ENCODE results near the gene DBNDD1.
"Not testable (repeated sequence)": the region's sequence is repeated elsewhere in the genome, so short reads cannot be mapped to it uniquely, and the experiment has no call there.

The DBNDD1 gene, protein sequence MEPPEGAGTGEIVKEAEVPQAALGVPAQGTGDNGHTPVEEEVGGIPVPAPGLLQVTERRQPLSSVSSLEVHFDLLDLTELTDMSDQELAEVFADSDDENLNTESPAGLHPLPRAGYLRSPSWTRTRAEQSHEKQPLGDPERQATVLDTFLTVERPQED

DNA sequence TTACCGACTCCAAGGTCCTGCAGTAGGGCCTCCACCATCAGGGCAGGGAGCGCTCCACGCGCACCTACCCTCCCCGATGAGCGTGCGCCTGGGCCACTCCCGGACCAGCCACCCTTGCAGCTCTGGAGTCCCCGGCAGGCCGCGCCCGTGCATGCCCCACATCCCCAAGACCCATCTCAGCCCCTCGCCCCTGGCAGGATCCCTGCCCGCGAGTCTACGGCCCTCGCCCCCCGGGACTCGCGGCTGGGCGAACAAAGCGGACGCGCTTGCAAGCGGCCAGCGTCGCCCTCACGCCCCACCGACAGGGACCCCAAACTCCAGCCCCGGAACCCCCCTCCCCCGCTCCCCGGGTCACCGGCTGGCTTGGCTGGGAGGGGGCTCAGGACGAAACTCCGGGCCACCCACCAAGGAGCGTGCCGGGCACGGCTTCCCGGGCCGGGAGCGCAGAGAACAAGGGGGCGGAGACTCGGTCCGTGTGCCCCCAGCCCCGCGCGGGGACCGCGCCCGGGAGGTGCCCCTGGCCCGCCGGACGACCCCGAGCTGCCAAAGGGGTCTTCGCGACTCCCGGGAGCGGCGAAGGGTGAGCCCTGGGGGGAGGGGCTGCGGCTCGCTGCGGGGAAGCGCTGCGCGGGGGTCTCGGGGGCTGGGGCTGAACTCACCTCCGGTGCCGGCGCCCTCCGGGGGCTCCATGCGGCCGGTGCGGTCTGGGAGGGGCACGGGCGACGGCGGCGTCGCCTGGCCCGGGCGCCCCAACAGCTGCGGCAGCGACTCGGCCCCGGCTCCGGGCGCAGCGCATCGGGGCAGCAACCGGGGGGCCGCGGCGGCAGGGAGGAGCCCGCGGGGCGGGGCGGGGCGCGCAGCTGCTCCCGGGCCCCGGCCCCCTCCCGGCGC lies at the start of gene DBNDD1:
DBNDD1 (minus strand) TSS at position 805 of the 891 bp plus-strand sequence; CDS start at position 690, 115 bp downstream.
- DNase-seq (ENCODE audit: low read depth) = no peak

DNA sequence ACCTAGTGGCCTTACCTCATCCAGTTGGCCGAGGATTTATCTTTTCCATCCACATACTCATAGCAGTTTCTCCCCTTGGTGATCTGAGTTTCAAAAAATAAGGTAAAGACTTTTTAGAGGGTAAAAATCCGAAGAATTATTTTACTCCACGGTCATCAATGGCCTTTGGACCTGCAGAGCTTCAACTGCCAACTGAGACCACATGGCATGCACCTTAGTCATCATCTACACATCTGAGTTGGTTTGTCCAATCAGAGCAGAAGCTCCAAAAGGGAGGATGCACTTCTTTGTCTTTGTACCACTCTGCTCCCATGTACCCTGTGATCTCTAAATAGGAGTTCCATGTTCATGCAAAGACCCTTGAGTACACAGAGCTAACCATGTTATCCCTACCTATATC lies 42.2 kb upstream of the DBNDD1 start:
- DNase-seq (ENCODE audit: low read depth) = no peak

DNA sequence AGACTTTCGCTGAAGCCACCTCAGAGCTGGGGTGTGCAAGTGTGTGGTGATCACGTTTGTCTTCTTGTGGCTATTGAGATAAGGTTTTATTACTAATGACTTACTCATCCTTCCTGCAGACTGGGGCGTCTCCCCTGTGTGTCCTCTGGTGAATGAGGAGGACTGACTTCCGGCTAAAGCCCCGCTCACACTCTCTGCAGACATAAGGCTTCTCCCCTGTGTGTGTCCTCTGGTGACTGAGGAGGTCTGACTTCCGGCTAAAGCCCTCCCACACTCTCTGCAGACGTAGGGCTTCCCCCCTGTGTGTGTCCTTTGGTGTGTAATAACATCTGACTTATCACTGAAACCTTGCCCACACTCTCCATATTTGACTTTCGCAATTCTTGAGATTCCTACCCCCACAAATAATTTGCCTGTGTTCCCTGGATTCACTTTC lies 38.5 kb upstream of the DBNDD1 start:
- DNase-seq (ENCODE audit: low read depth) = no peak

DNA sequence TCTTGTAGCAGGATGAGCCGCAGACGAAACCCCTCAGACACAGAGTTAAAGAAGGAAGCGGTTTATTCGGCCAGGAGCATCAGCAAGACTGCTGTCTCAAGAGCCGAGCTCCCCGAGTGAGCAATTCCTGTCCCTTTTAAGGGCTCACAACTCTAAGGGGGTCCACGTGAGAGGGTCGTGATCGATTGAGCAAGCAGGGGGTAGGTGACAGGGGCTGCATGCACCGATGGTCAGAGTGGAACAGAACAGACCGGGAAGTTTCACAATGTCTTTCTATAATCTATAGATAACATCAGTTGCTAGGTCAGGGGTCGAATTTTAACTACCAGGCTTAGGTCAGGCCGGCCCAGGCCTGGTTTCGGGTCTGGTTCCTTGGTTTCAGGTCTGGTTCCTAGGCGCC lies 37.3 kb upstream of the DBNDD1 start:
- DNase-seq (ENCODE audit: low read depth) = not testable (repeated sequence)

DNA sequence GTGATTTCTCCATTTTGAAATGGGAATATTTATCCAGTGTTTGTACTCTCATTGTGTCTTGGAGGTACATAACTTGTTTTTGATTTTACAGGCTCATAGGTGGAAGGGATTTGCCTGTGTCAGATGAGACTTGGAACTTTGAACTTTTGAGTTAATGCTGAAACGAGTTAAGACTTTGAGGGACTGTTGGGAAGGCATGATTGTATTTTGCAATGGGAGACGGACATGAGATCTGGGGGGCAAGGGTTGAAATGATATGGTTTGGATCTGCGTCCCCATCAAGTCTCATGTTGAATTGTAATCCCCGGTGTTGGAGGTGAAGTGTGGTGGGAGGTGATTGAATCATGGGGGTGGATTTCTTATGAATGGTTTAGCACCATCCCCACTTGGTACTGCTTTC lies 36.1 kb upstream of the DBNDD1 start:
- DNase-seq (ENCODE audit: low read depth) = no peak

DNA sequence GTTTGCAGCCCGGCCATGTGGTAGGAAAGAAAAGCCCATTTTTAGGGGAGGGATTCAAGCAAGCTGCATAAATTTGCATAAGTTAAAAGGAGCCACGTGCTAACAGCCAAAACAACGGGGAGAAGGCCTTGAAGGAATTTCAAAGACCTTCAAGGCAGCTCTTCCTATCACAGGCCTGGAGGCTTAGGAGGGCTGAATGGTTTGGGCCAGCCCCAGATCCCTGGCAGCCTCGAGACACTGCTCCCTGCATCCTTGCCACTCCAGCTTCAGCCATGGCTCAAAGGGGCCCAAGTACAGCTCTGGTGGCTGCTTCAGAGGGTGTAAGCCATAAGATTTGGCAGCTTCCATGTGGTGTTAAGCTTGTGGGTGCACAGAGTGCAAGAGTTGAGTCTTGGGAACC lies 35.3 kb upstream of the DBNDD1 start:
- DNase-seq (ENCODE audit: low read depth) = no peak

DNA sequence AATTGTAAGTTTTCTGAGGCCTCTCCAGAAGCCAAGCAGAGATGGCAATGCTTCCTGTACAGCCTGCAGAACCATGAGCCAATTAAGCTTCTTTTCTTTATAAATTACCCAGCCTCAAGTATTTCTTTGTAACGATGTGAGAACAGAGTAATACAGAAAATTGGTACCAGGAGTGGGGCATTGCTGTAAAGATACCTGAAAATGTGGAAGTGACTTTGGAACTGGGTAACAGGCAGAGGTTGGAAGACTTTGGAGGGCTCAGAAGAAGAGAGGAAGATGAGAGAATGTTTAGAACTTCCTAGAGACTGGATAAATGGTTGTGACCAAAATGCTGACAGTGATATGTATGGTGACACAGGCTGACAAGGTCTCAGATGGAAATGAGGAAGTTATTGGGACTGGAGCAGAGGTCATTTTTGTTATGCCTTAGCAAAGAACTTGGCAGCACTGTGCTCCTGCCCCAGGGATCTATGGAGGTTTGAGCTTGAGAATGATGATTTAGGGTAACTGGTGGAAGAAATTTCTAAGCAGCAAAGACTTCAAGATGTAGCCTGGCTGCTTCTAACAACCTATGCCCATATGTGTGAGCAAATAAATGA lies 34.7 kb upstream of the DBNDD1 start:
- no peak for DNase-seq (ENCODE audit: low read depth)

DNA sequence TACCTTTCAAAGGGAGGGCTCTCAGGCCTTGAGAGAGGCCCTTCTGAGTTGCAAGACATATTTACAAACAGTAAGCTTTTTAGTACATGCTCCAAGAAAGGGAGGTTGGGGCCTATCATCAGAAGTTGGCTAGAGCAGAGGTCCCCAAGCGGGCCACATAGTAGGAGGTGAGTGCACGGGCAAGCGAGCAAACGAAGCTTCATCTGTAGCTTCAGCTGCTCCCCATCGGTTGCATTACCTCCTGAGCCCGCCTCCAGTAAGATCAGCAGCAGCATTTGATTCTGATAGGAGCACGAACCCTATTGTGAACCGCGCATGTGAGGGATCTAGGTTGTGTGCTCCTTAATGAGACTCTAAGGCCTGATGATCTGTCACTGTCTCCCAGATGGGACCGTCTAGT lies 31.7 kb upstream of the DBNDD1 start:
- no peak for DNase-seq (ENCODE audit: low read depth)

DNA sequence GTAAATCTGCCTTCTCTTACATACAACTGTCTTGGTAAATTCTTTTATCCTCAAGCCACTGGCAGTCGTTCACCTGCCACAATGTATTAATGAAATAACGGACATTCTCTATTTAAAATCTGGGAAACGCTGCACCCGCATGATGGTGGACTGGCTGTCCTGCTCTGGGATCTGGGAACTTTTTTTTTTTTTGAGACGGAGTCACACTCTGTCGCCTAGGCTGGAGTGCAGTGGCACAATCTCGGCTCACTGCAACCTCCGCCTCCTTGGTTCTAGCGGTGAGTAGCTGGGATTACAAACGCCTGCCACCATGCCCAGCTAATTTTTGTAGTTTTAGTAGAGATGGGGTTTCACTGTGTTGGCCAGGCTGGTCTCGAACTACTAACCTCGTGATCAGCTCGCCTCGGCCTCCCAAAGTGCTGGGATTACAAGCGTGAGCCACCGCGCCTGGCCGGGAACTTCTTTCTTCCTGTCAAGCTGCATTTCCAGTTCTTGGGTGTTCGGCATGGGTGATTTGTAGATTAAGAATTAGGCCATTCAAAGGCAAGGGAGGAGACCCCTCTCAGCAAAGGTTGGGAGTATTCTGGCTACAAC lies 29.6 kb upstream of the DBNDD1 start:
- no peak for DNase-seq (ENCODE audit: low read depth)

DNA sequence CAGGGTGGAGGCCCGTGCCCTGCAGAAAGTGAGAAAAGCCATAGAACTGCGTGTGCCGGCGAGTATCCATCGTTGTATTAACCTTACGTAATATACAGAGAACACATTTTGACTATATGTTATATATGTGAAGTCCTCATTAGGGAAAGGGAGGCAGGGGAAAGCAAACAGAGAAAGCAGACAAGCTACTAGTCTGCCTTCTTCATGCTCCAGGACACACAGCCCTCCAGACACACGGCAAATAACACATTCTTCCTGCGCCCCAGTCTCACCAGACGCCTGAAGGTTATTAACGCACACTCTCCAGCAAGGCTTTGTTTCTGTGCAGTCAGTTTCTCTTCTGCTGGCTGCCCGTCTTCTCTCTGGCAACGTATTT lies 29.1 kb upstream of the DBNDD1 start:
- no peak for DNase-seq (ENCODE audit: low read depth)

DNA sequence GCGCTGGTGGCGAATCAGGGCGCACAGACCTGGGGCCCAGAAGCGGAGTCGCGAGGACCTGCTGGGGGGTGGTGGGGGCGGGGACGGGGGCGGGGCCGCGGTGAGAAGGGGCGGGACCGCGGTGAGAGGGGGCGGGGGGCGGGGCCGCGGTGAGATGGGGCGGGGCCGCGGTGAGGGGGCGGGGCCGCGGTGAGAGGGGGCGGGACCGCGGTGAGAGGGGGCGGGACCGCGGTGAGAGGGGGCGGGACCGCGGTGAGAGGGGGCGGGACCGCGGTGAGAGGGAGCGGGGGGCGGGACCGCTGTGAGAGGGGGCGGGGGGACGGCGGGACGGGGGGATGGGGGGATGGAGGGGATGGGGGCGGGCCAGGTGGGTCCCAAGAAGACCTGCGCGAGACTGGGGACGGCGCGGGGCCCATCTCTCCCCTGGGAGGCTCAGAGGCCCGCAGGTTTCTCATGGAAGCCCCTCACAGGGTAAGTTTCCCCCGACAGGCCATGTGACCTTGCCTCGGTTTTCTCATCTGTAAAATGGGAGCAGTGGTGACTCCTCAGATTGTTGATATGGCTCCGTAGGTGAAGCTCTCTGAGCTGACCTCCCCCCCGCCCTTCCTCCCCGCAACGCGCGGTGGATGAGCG lies 28.6 kb upstream of the DBNDD1 start:
- DNase-seq (ENCODE audit: low read depth) = no peak

DNA sequence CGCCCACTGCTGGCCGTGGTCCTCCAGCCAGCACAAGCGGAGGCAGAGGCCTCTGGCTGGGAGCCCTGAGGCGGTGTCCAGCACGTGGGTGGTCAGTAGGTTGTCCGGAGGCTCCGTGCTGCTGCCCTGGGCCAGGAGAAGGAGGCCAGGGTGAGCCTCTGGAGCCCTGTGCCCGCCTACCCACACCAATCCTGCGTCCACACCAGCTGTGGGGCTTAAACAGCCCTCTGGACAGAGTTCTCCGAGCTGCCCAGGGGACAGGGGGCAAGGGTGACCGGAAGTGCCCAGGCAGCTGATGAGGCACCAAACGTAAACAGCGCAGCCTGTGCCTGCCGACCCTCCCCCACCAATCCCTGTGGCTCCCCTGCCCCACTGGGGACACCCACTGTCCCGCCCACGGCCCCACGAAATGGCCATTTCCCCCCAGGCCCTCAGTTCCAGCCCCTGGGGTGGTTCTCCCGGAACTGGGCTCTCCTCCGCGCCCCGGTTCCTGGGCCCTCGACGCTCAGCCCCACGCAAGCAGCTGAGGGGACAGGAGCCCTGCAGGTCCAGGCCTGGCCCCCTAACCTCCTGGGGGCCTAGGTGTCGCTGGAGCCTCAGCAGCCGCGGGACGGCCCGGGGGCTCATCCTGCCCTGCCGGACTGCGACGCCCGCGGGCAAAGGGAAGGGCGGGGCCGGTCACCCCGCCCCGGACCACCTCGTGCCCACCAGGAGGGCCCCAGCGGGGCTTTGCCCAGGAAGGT lies 27.9 kb upstream of the DBNDD1 start:
- no peak for DNase-seq (ENCODE audit: low read depth)

DNA sequence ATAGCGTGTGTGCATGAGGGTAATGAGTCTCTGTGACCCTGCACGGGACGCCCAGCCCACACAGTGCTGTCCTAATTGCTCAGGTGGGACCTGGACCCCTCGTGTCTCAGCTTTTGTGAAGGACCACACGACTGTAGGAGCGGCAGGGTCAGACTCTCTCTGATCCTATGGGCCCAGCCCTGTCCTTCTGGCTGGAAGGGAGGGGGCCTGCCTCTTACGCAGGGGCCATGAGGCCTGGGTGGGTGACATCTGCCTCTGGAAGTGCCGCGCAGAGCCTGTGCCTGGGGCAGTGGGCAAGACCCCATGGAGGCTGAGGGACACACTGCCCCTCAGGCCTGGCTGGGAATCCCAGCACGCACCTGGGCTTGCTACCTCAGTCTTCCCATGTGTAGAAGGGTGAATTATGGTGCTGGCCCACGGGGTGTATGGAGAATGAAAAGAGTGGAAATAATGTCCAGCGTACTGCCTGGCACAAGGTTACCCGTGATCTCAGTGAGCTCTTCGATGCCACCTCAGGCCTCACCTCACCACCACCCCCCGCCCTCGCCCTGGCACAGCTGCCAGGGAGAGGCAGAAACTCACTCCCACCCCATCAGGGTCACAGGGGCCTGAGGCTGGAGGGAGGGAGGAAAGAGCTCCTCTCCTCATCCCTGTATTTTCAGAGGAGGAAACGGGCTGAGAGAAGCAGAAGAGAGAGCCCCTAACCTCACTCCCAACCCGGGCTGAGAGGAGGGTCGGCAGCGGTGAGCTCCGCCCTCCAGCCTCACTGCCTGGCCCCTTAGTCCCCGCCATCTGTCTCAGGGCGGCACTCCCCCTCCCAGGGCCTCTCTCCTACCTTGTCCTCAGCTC lies 27.1 kb upstream of the DBNDD1 start:
- no peak for DNase-seq (ENCODE audit: low read depth)

DNA sequence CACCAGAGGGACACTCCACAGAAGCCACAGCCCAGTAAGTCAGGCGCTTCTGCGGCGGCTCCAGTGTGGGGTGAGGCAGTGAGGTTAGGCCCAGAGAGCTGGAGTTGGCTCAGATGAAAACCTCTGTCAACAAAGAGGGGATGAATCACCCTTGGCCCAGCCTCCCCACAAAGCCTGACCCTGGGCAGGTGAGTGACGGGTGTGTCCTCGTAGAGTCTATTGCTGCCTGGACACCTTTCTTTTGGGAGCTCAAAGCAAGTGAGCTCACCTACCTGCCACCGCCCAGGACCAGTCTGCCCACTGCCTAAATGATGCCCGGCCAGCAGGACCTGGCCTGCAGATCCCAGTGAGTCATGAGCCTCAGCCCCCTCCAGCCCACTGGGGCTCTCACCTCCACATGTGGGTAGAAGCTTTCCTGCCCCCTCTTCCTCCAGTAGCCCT lies 24.9 kb upstream of the DBNDD1 start:
- DNase-seq (ENCODE audit: low read depth) = no peak

DNA sequence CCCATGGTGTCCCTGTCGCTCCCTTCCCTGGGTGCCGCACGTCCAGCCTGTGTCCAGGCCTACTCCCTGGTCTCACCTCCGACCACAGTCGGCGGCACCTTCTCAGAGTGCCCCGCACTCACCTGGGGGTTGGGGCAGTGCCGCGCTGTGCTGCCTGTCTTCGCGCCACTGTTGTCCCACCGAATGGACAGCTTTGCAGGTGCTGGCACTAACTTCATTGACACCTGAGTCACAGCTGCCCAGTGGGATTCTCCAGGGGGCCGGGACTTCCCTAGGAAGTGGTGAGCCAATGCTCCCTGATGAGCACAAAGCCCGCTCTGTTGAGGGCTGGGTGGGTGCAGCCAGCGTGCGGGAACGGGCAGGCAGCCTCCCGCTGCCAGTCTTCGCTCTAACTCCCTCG lies 24.3 kb upstream of the DBNDD1 start:
- no peak for DNase-seq (ENCODE audit: low read depth)

DNA sequence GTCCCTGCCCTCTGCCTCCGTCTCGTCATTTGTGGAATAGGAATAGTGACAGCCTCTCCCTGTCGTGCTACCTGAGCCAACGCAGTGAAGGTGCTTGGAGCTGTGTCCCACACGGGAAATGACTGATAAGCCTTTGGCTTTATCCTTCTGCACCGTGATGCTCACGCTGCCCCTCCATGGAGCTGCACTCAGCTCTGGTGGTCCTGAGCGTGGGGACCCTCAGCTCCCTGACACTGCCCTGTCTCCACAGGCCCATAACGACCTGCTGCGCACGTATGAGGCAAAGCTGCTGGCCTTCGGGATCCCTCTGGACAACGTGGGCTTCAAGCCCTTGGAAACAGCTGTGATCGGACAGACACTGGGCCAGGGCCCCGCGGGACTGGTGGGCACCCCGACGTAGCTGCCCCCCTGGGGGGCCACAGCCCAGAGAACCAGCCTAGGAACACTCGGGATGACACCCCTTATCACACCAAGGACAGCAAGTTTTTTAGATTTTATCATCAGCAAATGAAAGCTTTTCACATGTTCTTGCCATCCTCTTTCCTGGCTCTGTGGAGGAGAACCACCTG lies 23.8 kb upstream of the DBNDD1 start:
- DNase-seq (ENCODE audit: low read depth) = no peak

DNA sequence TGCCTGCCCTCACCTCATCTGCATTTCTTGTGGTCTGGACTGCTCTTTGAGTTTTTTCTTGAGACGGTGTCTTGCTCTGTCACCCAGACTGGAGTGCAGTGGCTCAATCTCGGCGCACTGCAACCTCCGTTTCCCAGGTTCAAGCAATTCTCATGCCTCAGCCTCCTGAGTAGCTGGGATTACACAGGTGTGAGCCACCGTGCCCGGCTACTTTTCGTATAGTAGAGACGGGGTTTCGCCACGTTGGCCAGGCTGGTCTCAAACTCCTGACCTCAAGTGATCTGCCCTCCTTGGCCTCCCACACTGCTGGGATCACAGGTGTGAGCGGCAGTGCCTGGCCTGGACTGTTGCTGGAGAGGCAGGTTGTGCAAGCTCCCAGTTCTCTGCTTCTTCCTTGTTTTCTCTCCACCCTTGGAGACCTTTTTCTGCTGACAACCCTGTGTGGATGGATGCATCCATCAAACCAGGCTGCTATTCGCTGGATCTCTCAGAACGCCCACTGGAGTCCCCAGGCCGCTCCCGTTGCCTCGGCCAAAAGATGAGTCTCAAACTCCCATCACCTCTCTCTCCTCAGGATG lies 22.7 kb upstream of the DBNDD1 start:
- DNase-seq (ENCODE audit: low read depth) = no peak

DNA sequence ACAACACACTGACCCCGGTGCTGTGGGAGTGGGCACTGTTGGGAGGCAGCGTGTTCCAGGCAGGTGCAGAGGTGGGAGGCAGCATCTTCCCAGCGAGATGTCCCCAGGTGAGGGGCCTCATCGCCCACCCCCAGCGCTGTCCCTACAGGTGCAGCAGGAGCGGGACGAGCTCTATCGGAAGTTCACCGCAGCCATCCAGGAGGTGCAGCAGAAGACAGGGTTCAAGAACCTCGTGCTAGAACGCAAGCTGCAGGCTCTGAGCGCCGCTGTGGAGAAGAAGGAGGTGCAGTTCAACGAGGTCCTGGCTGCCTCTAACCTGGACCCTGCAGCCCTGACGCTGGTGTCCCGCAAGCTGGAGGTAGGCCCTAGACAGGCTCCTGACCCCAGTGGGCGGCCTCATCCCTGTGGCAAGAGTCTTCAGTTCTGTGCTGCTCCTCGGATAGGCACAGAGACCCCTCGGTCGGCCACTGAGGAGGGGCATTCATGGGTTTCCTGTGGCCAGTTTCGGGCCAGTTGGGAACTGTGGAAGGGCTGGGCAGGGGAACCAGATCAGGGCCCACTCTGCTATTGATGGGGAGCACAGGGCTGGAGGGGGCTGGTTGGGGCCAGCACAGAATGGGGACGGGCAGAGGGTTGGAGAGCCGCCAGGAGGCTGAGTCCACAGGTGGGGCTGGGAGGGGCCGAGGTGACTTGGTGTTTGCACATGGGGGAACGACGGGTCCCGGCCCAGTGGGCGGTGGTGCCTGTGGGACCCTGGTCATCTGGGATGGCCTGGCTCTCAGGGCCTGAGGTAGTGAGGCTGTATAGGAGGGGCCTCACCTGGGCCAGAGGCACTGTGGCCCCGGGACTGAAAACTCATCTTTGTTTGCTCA lies 21.1 kb upstream of the DBNDD1 start:
- DNase-seq (ENCODE audit: low read depth) = no peak

DNA sequence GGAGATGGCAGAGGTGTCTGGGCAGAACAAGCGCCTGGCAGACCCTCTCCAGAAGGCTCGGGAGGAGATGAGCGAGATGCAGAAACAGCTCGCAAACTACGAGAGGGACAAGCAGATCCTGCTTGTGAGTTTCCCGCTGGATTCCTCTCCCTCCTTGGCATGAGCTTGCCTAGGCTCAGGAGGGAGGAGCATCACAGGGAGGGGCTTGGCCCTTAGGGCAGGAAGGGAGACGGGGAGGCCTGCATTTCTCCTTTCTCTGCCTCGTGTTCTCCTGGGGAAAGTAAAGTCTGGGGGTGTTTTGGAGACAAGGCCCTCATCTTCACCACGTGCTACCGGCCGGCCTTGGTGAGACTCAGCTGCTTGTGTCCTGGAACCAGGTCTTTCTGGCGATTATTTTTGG lies 18.0 kb upstream of the DBNDD1 start:
- DNase-seq (ENCODE audit: low read depth) = no peak

Data from CMK (cell line).